ENCODE measurements around the gene TRIM66. TPM values are rescaled to one million over a fixed set of nuclear protein-coding genes. Genes with fewer than 3 reads are reported as not detected.

The TRIM66 gene
- total RNA-seq, 1 experiment from 2014 or later = 2.1 TPM

DNA sequence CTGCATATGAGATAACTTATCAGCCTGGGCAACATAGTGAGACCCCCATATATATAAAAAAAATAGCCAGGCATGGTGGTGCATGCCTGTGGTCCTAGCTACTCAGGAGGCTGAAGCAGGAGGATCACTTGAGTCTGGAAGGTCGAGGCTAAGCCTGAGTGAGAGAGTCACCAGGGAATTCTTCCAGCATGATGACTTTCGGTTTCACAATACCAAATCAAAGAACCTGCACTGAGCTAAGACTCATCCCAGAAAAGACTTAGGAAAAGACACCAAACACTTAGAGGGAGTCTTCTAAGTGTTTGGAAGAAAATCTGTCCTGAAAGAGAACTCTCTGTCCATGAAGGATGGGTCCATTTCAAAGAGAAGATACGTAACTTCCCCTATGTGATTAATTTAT lies 101.2 kb downstream of the TRIM66 start:
- Histone ChIP-seq H3T11ph (ENCODE audit: low read length) (no peak overlapping the region), H3K79me1 (ENCODE audit: insufficient read depth, low read depth, low read length, poor library complexity, severe bottlenecking) (no peaks in the 10 kb centered on the region), H2AK5ac (ENCODE audit: insufficient read length, low read length) (no peak overlapping the region), H2BK15ac (ENCODE audit: low read depth, low read length) (no peak overlapping the region), H3K14ac (ENCODE audit: insufficient read depth, low read length) (no peak overlapping the region), H4K20me1 (ENCODE audit: control insufficient read depth, insufficient read depth, insufficient read length) (no peaks in the 10 kb centered on the region), H3K56ac (ENCODE audit: insufficient read length, low read depth, low read length) (no peak overlapping the region), H3K27me3 (ENCODE audit: insufficient read depth, low read length) (no peaks in the 10 kb centered on the region), H3K18ac (ENCODE audit: insufficient read length, low read depth, low read length) (no peak overlapping the region), H2BK120ac (ENCODE audit: low read depth, low read length, poor library complexity, severe bottlenecking) (no peak overlapping the region), H4K5ac (ENCODE audit: insufficient read length, low read depth, low read length) (no peak overlapping the region), H3K9me3 (ENCODE audit: control insufficient read depth, low read depth, low read length) (no peaks in the 10 kb centered on the region), H3K9ac (ENCODE audit: extremely low read depth, insufficient read length, low read length) (no peak overlapping the region), H3K23ac (ENCODE audit: insufficient read length, low read depth, low read length) (no peak overlapping the region), H3K4me1 (ENCODE audit: insufficient read depth, low read length) (no peaks in the 10 kb centered on the region), H3K23me2 (ENCODE audit: insufficient read length, low read depth, low read length, poor library complexity, severe bottlenecking) (no peaks in the 10 kb centered on the region), H3K79me2 (ENCODE audit: insufficient read depth, low read length) (no peaks in the 10 kb centered on the region), H3K4me2 (ENCODE audit: insufficient read depth, insufficient read length, low read length) (no peak overlapping the region), H4K8ac (replicated peaks; ENCODE audit: insufficient read length, low read depth, low read length) (no peak overlapping the region), H2AFZ (ENCODE audit: low read length) (no peak overlapping the region), H2BK5ac (ENCODE audit: insufficient read length, low read length) (no peak overlapping the region), H3K27ac (ENCODE audit: insufficient read length, low read depth, low read length) (no peak overlapping the region), H3K4ac (ENCODE audit: low read depth, low read length) (no peak overlapping the region), H4K91ac (ENCODE audit: insufficient read length, low read depth, low read length) (no peak overlapping the region), H2BK12ac (ENCODE audit: insufficient read length, low read depth, low read length) (no peak overlapping the region), H2BK20ac (ENCODE audit: low read depth, low read length, poor library complexity, severe bottlenecking) (no peak overlapping the region)
- peaks cover 12 to 15% of the 10 kb centered on the region in 2 experiments; a peak in 4 of 5 replicates for H3K9me3 Mint-ChIP-seq
- TF ChIP-seq, protein P1, sequence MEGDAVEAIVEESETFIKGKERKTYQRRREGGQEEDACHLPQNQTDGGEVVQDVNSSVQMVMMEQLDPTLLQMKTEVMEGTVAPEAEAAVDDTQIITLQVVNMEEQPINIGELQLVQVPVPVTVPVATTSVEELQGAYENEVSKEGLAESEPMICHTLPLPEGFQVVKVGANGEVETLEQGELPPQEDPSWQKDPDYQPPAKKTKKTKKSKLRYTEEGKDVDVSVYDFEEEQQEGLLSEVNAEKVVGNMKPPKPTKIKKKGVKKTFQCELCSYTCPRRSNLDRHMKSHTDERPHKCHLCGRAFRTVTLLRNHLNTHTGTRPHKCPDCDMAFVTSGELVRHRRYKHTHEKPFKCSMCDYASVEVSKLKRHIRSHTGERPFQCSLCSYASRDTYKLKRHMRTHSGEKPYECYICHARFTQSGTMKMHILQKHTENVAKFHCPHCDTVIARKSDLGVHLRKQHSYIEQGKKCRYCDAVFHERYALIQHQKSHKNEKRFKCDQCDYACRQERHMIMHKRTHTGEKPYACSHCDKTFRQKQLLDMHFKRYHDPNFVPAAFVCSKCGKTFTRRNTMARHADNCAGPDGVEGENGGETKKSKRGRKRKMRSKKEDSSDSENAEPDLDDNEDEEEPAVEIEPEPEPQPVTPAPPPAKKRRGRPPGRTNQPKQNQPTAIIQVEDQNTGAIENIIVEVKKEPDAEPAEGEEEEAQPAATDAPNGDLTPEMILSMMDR (conservative IDR thresholded peaks at IDR 0.05) = no peak
- WGBS (ENCODE audit: extremely low coverage, insufficient read length, low lambda C conversion rate) = no CpG with 5 or more reads among the region's 3 CpGs
- H3K4me3 Mint-ChIP-seq = no peak overlapping the region
- no peaks in the 10 kb centered on the region for H3K27me3 Mint-ChIP-seq (ENCODE audit: low read depth)
- DNase-seq = no peak
- peaks cover 6 to 23% (median 12%) of the 10 kb centered on the region in 3 experiments; a peak in 6 of 7 replicates for H3K36me3 Mint-ChIP-seq (ENCODE audit: insufficient read depth in 1 of 3, low read depth in 3 of 3)
- H3K4me1 Mint-ChIP-seq = peaks cover 3 to 5% of the 10 kb centered on the region in 2 experiments; a peak in 3 of 4 replicates
- no peak overlapping the region for H3K27ac Mint-ChIP-seq
